DND-41 (cell line): ENCODE data around the gene CYP26C1.

ENCODE experiments used
- ATAC-seq: fragments of 200-7000 bp; cut with Tn5 transposase; 3 replicates; pipeline ENCODE4 v1.9.1; 2021; ENCODE audit warnings: low read depth; ENCODE audit not compliant: insufficient read depth
- DNase-seq: peaks from one replicate; pipeline ENCODE4 v3.0.0-alpha.2; 2020
- H2AFZ ChIP-seq: 2 replicates; pipeline ENCODE4 v1.6.0; 2012; ENCODE audit warnings: low read depth, low read length
- H3K27ac ChIP-seq: 2 replicates; pipeline ENCODE4 v1.5.1; 2012; ENCODE audit warnings: low read length, inconsistent platforms
- H3K27me3 ChIP-seq: fragments of 200-600 bp; sonication (generic); 2 replicates; pipeline ENCODE4 v1.6.0; 2012; ENCODE audit warnings: low read length, mild to moderate bottlenecking, inconsistent platforms; ENCODE audit not compliant: insufficient read depth, poor library complexity
- H3K36me3 ChIP-seq: 2 replicates; pipeline ENCODE4 v1.5.1; 2012; ENCODE audit warnings: low read length, inconsistent platforms; ENCODE audit not compliant: insufficient read depth
- H3K4me1 ChIP-seq: 2 replicates; pipeline ENCODE4 v1.5.1; 2012; ENCODE audit warnings: mild to moderate bottlenecking, low read length; ENCODE audit not compliant: insufficient read depth
- H3K4me2 ChIP-seq: 2 replicates; pipeline ENCODE4 v1.6.0; 2012; ENCODE audit warnings: mild to moderate bottlenecking, moderate library complexity, low read length, inconsistent platforms; ENCODE audit not compliant: insufficient read depth
- H3K4me3 ChIP-seq, 2 experiments: fragments of 200-600 bp in 1 of 2; shearing (Covaris generic) in 1 of 2; 2 replicates each; pipeline ENCODE4 v1.5.1; 2012 to 2016; ENCODE audit warnings: inconsistent platforms in 2 of 2, low read length in 2 of 2, mild to moderate bottlenecking in 2 of 2, low read depth in 1 of 2, moderate library complexity in 1 of 2
- H3K79me2 ChIP-seq: 2 replicates; pipeline ENCODE4 v1.6.0; 2012; ENCODE audit warnings: low read length, inconsistent platforms; ENCODE audit not compliant: insufficient read depth
- H3K9ac ChIP-seq: 2 replicates; pipeline ENCODE4 v1.6.0; 2012; ENCODE audit warnings: low read depth, mild to moderate bottlenecking, inconsistent platforms, low read length, moderate library complexity
- H3K9me3 ChIP-seq: 2 replicates; pipeline ENCODE4 v1.5.1; 2012; ENCODE audit warnings: low read length, moderate library complexity, mild to moderate bottlenecking, inconsistent platforms; ENCODE audit not compliant: insufficient read depth, severe bottlenecking
- H4K20me1 ChIP-seq: 2 replicates; pipeline ENCODE4 v1.6.0; 2012; ENCODE audit warnings: low read length; ENCODE audit not compliant: insufficient read depth
- CTCF ChIP-seq: IDR thresholded peaks from 2 replicates; pipeline ENCODE4 v1.5.1; 2012; ENCODE audit warnings: borderline replicate concordance, low read length, moderate library complexity, mild to moderate bottlenecking; ENCODE audit not compliant: poor library complexity, severe bottlenecking; ENCODE audit errors: extremely low read depth
- EZH2 ChIP-seq: IDR thresholded peaks from 3 replicates; pipeline ENCODE4 v1.6.1; 2012; ENCODE audit warnings: borderline replicate concordance, low read depth, mild to moderate bottlenecking, moderate library complexity, low read length, inconsistent platforms; ENCODE audit not compliant: severe bottlenecking

The CYP26C1 gene

GRCh38 chr10:93081834-93082233 lies 21.2 kb downstream of the CYP26C1 start:
- Histone ChIP-seq H3K9me3 (no peaks in the 10 kb centered on the region), H3K36me3 (no peaks in the 10 kb centered on the region), H3K9ac (no peak overlapping the region), H3K79me2 (no peaks in the 10 kb centered on the region), H4K20me1 (0 out of 2 replicates have a peak, but pooled peaks cover 3% of the 10 kb centered on the region), H3K4me1 (no peaks in the 10 kb centered on the region), H3K4me3 (no peak overlapping the region), H2AFZ (no peak overlapping the region), H3K27ac (no peak overlapping the region), H3K27me3 (peaks cover 3% of the 10 kb centered on the region), H3K4me2 (no peak overlapping the region)
- TF ChIP-seq CTCF = no peak
- TF ChIP-seq EZH2 = no peak
- ATAC-seq (no peak), DNase-seq (no peak)

GRCh38 chr10:93083743-93084539 lies 23.3 kb downstream of the CYP26C1 start:
- Histone ChIP-seq H2AFZ (no peak overlapping the region), H3K36me3 (no peaks in the 10 kb centered on the region), H3K27ac (no peak overlapping the region), H3K4me2 (no peak overlapping the region), H3K9ac (no peak overlapping the region), H4K20me1 (no peaks in the 10 kb centered on the region), H3K27me3 (peaks cover 3% of the 10 kb centered on the region), H3K9me3 (no peaks in the 10 kb centered on the region), H3K4me1 (no peaks in the 10 kb centered on the region), H3K79me2 (no peaks in the 10 kb centered on the region), H3K4me3 (no peak overlapping the region)
- TF ChIP-seq CTCF = no peak
- no peak for TF ChIP-seq EZH2
- DNase-seq (no peak), ATAC-seq (no peak)

GRCh38 chr10:93085272-93085859 lies 24.8 kb downstream of the CYP26C1 start:
- ATAC-seq = no peak
- H3K79me2 ChIP-seq = no peaks in the 10 kb centered on the region

More at GRCh38 chr10:93085272-93085859, 24.8 kb downstream of the CYP26C1 start:
- H3K4me2 ChIP-seq = no peak overlapping the region
- TF ChIP-seq EZH2 (no peak), CTCF (no peak)
- no peaks in the 10 kb centered on the region for H4K20me1 ChIP-seq
- no peak overlapping the region for H3K4me3 ChIP-seq
- peaks cover 3% of the 10 kb centered on the region for H3K27me3 ChIP-seq
- no peak overlapping the region for H2AFZ ChIP-seq
- DNase-seq = no peak
- no peak overlapping the region for H3K9ac ChIP-seq
- no peaks in the 10 kb centered on the region for H3K4me1 ChIP-seq
- H3K9me3 ChIP-seq = no peaks in the 10 kb centered on the region
- H3K36me3 ChIP-seq = no peaks in the 10 kb centered on the region
- H3K27ac ChIP-seq = no peak overlapping the region
